Loucy (cell line): Measurements from ENCODE around the gene HARS1.

Source experiments
- H2AFZ ChIP-seq: fragments of 200-600 bp; sonication (generic); 2 replicates; pipeline ENCODE4 v1.6.0; 2016; ENCODE audit warnings: antibody characterized with exemption, mild to moderate bottlenecking, low read length, moderate library complexity
- H3F3A ChIP-seq: fragments of 200-600 bp; 2 replicates; pipeline ENCODE4 v1.6.0; 2016; ENCODE audit warnings: antibody characterized with exemption, low read depth, mild to moderate bottlenecking
- H3K27me3 ChIP-seq: fragments of 200-600 bp; sonication (generic); 2 replicates; pipeline ENCODE4 v1.6.1; 2014; ENCODE audit warnings: low read length, mild to moderate bottlenecking; ENCODE audit not compliant: insufficient read depth, poor library complexity, severe bottlenecking
- H3K36me3 ChIP-seq: fragments of 200-600 bp; sonication (generic); 2 replicates; pipeline ENCODE4 v1.6.1; 2016; ENCODE audit warnings: low read length; ENCODE audit not compliant: insufficient read depth
- H3K4me1 ChIP-seq: fragments of 200-600 bp; sonication (generic); 2 replicates; pipeline ENCODE4 v1.5.1; 2014; ENCODE audit warnings: low read length, mild to moderate bottlenecking; ENCODE audit not compliant: insufficient read depth, poor library complexity, severe bottlenecking
- H3K4me2 ChIP-seq: fragments of 200-600 bp; sonication (generic); 2 replicates; pipeline ENCODE4 v1.6.0; 2014; ENCODE audit warnings: antibody characterized with exemption, low read length, low read depth, mild to moderate bottlenecking; ENCODE audit not compliant: poor library complexity, severe bottlenecking
- H3K4me3 ChIP-seq: fragments of 200-600 bp; sonication (generic); 2 replicates; pipeline ENCODE4 v1.5.1; 2014; ENCODE audit warnings: low read length, mild to moderate bottlenecking, mixed read lengths; ENCODE audit not compliant: poor library complexity, severe bottlenecking
- H3K79me2 ChIP-seq: fragments of 200-600 bp; sonication (generic); 2 replicates; pipeline ENCODE4 v1.6.1; 2014; ENCODE audit warnings: low read length; ENCODE audit not compliant: insufficient read depth
- H3K9ac ChIP-seq: fragments of 200-600 bp; sonication (generic); 2 replicates; pipeline ENCODE4 v1.6.0; 2014; ENCODE audit warnings: mild to moderate bottlenecking, low read depth, low read length, moderate library complexity; ENCODE audit not compliant: poor library complexity, severe bottlenecking
- H3K9me2 ChIP-seq: fragments of 200-600 bp; sonication (generic); replicated peaks from 2 replicates; pipeline ENCODE4 v1.6.1; 2016; ENCODE audit warnings: low read depth, low read length, mixed read lengths
- H3K9me3 ChIP-seq: fragments of 200-600 bp; sonication (generic); 2 replicates; pipeline ENCODE4 v1.6.1; 2014; ENCODE audit warnings: mild to moderate bottlenecking, antibody characterized with exemption, low read length, low read depth; ENCODE audit not compliant: insufficient read depth
- H4K20me1 ChIP-seq: fragments of 200-600 bp; sonication (generic); 2 replicates; pipeline ENCODE4 v1.6.0; 2014; ENCODE audit warnings: antibody characterized with exemption, low read length, mild to moderate bottlenecking; ENCODE audit not compliant: insufficient read depth, poor library complexity, severe bottlenecking
- CTCF ChIP-seq: fragments of 200-600 bp; sonication (generic); conservative IDR thresholded peaks from 2 replicates; pipeline ENCODE4 v1.5.1; 2014; ENCODE audit warnings: mild to moderate bottlenecking, antibody characterized with exemption, low read length
- EZH2phosphoT487 ChIP-seq: fragments of 200-600 bp; IDR thresholded peaks from 2 replicates; pipeline ENCODE4 v1.6.1; 2018; ENCODE audit warnings: antibody characterized with exemption, mild to moderate bottlenecking, moderate library complexity, borderline replicate concordance

Gene HARS1, protein sequence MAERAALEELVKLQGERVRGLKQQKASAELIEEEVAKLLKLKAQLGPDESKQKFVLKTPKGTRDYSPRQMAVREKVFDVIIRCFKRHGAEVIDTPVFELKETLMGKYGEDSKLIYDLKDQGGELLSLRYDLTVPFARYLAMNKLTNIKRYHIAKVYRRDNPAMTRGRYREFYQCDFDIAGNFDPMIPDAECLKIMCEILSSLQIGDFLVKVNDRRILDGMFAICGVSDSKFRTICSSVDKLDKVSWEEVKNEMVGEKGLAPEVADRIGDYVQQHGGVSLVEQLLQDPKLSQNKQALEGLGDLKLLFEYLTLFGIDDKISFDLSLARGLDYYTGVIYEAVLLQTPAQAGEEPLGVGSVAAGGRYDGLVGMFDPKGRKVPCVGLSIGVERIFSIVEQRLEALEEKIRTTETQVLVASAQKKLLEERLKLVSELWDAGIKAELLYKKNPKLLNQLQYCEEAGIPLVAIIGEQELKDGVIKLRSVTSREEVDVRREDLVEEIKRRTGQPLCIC

DNA sequence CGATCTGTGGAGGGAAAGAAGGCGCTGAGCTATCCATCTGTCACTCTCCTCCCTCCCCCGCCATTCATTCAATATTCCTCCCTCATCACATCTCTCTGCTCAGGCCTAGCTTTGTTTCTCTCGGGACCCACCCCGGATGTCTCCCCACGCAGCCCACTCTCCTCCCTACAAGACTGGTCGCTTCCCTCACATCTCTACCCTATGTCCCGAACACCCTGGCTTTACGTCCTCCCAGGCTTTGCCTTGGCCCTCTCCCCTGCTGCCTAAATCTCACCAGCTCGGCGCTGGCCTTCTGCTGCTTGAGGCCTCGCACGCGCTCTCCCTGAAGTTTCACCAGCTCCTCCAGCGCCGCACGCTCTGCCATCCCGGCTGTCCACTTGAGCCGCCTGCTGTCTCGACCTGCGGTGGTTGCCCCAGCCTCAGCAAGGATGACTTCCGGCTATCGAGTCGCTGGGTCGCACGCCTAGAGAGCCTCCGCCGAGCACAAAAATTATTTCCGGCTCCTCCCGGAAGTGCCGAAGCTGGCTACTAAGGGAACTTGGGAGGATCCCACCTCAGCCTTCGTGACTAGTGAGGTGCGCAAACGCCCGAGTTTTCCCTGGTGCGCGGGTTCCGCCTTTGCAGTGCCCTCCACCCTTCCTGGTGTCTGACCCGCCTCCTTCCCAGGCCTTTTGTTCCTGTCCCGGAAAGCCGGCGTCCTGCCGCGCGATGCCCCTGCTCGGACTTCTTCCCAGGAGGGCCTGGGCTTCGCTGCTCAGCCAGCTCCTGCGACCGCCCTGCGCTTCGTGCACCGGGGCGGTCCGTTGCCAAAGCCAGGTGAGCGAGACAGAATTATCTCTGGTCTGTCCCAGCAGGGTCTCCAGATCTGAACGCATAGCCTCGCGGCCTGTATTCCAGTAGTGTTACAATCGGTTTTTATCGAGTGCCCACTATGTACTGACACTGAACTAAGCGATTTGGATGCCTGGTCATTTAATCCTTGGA lies at the start of gene HARS1, which contains the start of gene HARS2:
Gene HARS1 (minus strand): TSS at position 430 of the 984 bp plus-strand sequence. CDS start 66 bp downstream, at position 364.
Gene HARS2 (plus strand): TSS at position 515 of the 984 bp plus-strand sequence. CDS start 194 bp downstream, at position 709.
- Histone ChIP-seq H3K27me3 (no peaks in the 10 kb centered on the region), H3K4me2 (peak within 1 kb of the TSS; percentile 86), H3K4me3 (peak within 1 kb of the TSS; percentile 84), H2AFZ (peak within 1 kb of the TSS; percentile 92), H3K36me3 (peaks cover 15% of the 10 kb centered on the region; the same call in 1 of the 2 replicates), H4K20me1 (peaks cover 13% of the 10 kb centered on the region), H3K79me2 (peaks cover 57% of the 10 kb centered on the region), H3K4me1 (peaks cover 13% of the 10 kb centered on the region), H3K9me2 (no peaks in the 10 kb centered on the region), H3K9ac (peak within 1 kb of the TSS; percentile 85), H3F3A (no peaks in the 10 kb centered on the region), H3K9me3 (no peaks in the 10 kb centered on the region)
- no peak for TF ChIP-seq EZH2phosphoT487
- no peak for TF ChIP-seq CTCF

DNA sequence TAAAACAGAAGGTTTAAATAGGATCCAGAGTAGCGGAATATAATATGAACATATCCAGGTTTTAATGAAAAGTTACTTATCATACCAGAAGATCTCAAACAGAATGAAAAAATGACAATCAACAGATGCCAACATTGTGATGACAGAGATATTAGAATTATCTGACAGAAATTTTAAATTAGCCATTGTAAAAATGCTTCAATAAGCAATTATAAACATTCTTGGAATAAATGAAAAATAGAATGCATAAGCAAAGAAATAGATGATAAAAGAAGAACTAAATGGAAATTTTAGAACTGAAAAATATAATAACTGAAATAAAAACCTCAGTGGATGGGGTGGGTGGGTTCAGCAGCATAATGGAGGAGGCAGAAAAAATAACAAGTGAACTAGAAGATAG lies 46.3 kb upstream of the HARS1 start:
- H3K36me3 ChIP-seq = no peaks in the 10 kb centered on the region
- no peaks in the 10 kb centered on the region for H3K9me3 ChIP-seq
- no peaks in the 10 kb centered on the region for H3K4me1 ChIP-seq

More for the DNA sequence above, 46.3 kb upstream of the HARS1 start:
- Histone ChIP-seq H3K79me2 (no peaks in the 10 kb centered on the region), H4K20me1 (no peaks in the 10 kb centered on the region), H3K9ac (no peak overlapping the region), H2AFZ (no peak overlapping the region), H3K4me3 (no peak overlapping the region), H3K9me2 (no peaks in the 10 kb centered on the region), H3K4me2 (no peak overlapping the region), H3K27me3 (no peaks in the 10 kb centered on the region), H3F3A (no peaks in the 10 kb centered on the region)
- TF ChIP-seq EZH2phosphoT487 (no peak), CTCF (no peak)
